Measurements from ENCODE around the gene MAJIN. TPM values are rescaled to one million over a fixed set of nuclear protein-coding genes. Genes with fewer than 3 reads are reported as not detected.

The MAJIN gene
- polyA plus RNA-seq, 2 donors, result not detected

DNA sequence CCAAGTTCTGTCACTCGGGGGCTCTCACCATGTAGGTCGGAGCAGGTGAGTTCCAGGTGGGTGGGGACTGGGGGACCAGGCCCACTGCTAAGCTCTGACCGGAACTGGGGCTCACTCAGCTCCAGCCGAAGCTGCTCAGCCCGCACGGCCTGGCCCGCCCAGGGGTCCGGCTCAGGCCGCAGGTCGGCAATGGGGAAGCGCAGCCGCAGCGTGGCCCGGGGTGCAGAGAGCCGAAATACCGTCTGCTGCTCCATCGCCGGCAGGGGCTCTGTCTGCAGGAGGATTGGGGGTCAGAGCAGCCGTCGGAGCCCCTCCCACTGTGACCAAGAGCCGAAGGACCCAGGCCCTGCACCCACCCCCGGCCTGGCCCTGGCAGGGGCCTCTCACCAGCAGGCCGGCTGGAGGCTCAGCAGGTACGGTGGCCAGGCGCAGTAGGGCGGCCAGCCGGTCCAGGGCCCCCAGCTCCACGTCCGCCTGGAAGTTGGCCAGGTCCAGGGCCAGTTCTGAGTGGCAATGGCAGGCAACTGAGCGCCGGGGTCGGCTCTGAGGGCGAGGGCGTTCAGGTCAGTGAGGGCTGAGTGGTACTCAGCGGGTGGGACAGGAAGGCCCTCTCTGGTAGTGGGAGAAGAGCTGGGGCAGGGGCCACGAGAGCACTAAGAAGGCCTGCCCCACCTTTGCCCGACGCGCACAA, 62.1 kb downstream of the MAJIN start:
- Histone ChIP-seq H3K9me3 (ENCODE audit: control insufficient read depth in 2 of 2, insufficient read depth in 1 of 2, low read depth in 1 of 2, low read length in 1 of 2) (no peaks in the 10 kb centered on the region), H3K4me3 (ENCODE audit: low read depth in 1 of 2, low read length in 2 of 2) (no peak overlapping the region), H3K36me3 (ENCODE audit: control insufficient read depth in 2 of 2, insufficient read depth in 2 of 2, low read length in 1 of 2) (peaks cover 28 to 80% of the 10 kb centered on the region in 2 donors), H3K27ac (ENCODE audit: low read depth in 2 of 2, low read length in 1 of 2) (no peak overlapping the region), H3K27me3 (ENCODE audit: control insufficient read depth in 1 of 2, insufficient read depth in 2 of 2, low read length in 2 of 2) (no peaks in the 10 kb centered on the region), H3K4me1 (ENCODE audit: control insufficient read depth in 2 of 2, insufficient read depth in 2 of 2, low read length in 1 of 2) (peaks cover 0 to 3% of the 10 kb centered on the region in 2 donors)
- WGBS, 2 donors, result 90 to 91% methylated on average over 38 to 39 of the region's 39 CpGs

DNA sequence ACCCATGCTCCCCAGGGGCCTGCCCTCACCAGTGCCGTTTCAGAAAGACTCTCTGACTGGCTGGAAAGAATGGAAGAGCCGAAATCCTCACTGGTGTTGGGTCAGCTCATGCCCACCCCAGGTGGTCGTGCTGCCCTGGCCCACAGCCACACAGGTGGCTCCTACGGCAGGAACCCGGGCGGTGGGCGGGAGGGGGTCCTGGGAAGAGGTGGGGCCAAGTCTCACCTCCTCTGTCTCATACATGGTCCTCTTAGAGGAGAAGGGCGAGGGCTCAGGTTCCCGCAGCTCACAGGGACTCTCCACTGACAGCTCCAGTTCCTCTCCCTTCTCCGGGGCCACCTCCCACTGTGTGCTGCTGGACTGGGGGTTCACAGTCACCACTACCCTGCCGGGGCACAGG, 63.1 kb downstream of the MAJIN start:
- 90 to 92% methylated on average over 11 of the region's 11 CpGs for WGBS, 2 donors
- H3K36me3 ChIP-seq (ENCODE audit: control insufficient read depth in 2 of 2, insufficient read depth in 2 of 2, low read length in 1 of 2), result peaks cover 28 to 75% of the 10 kb centered on the region in 2 donors

GRCh38 chr11:64906314-64906635, 65.6 kb downstream of the MAJIN start:
- H3K4me3 ChIP-seq (ENCODE audit: low read depth in 1 of 2, low read length in 2 of 2), result no peak overlapping the region
- WGBS, 2 donors, result 95 to 99% methylated on average over 13 of the region's 13 CpGs
- H3K27ac ChIP-seq (ENCODE audit: low read depth in 2 of 2, low read length in 1 of 2), result no peak overlapping the region
- H3K27me3 ChIP-seq (ENCODE audit: control insufficient read depth in 1 of 2, insufficient read depth in 2 of 2, low read length in 2 of 2), result no peaks in the 10 kb centered on the region
- no peaks in the 10 kb centered on the region for H3K9me3 ChIP-seq (ENCODE audit: control insufficient read depth in 2 of 2, insufficient read depth in 1 of 2, low read depth in 1 of 2, low read length in 1 of 2)
- H3K36me3 ChIP-seq (ENCODE audit: control insufficient read depth in 2 of 2, insufficient read depth in 2 of 2, low read length in 1 of 2), result peaks cover 32 to 76% of the 10 kb centered on the region in 2 donors
- H3K4me1 ChIP-seq (ENCODE audit: control insufficient read depth in 2 of 2, insufficient read depth in 2 of 2, low read length in 1 of 2), result peaks cover 0 to 3% of the 10 kb centered on the region in 2 donors

More for the DNA sequence above, 63.1 kb downstream of the MAJIN start:
- H3K9me3 ChIP-seq (ENCODE audit: control insufficient read depth in 2 of 2, insufficient read depth in 1 of 2, low read depth in 1 of 2, low read length in 1 of 2), result no peaks in the 10 kb centered on the region
- H3K4me3 ChIP-seq (ENCODE audit: low read depth in 1 of 2, low read length in 2 of 2), result no peak overlapping the region
- H3K27ac ChIP-seq (ENCODE audit: low read depth in 2 of 2, low read length in 1 of 2), result no peak overlapping the region
- H3K27me3 ChIP-seq (ENCODE audit: control insufficient read depth in 1 of 2, insufficient read depth in 2 of 2, low read length in 2 of 2), result no peaks in the 10 kb centered on the region
- peaks cover 0 to 3% of the 10 kb centered on the region in 2 donors for H3K4me1 ChIP-seq (ENCODE audit: control insufficient read depth in 2 of 2, insufficient read depth in 2 of 2, low read length in 1 of 2)

GRCh38 chr11:64905516-64906313, 66.2 kb downstream of the MAJIN start:
- Histone ChIP-seq H3K4me1 (ENCODE audit: control insufficient read depth in 2 of 2, insufficient read depth in 2 of 2, low read length in 1 of 2) (peaks cover 0 to 4% of the 10 kb centered on the region in 2 donors), H3K4me3 (ENCODE audit: low read depth in 1 of 2, low read length in 2 of 2) (no peak overlapping the region), H3K36me3 (ENCODE audit: control insufficient read depth in 2 of 2, insufficient read depth in 2 of 2, low read length in 1 of 2) (peaks cover 33 to 74% of the 10 kb centered on the region in 2 donors), H3K27me3 (ENCODE audit: control insufficient read depth in 1 of 2, insufficient read depth in 2 of 2, low read length in 2 of 2) (no peaks in the 10 kb centered on the region), H3K9me3 (ENCODE audit: control insufficient read depth in 2 of 2, insufficient read depth in 1 of 2, low read depth in 1 of 2, low read length in 1 of 2) (no peaks in the 10 kb centered on the region), H3K27ac (ENCODE audit: low read depth in 2 of 2, low read length in 1 of 2) (no peak overlapping the region)
- 94 to 95% methylated on average over 24 to 25 of the region's 25 CpGs for WGBS, 2 donors

DNA sequence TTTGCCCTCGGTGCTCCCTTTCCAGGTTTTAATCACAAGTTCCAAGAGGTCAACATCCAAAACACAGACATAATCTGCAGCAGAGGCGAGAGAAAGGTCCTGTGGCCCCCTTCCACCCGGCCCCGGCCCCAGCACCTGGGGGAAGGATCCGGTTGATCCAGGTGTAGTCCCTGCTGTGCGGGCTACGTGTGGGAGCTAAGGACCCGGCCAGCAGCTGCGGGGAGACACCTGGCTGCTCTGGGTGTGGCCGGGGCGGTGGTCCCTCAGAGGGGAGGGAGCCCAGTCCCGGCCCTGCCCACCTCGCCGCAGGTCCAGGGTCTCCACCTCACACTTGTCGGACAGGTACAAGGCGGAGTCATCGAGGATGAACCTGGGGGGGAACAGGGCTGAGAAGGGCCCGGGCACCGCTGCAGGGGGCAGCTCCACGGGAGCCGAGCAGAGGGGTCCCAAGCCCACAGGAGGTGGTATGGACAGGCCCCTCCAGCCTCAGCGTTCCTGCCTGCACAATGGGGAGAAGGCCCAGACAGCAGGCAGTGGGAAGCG, 68.5 kb downstream of the MAJIN start:
- 92% methylated on average over 23 of the region's 23 CpGs for WGBS, 2 donors
- no peaks in the 10 kb centered on the region for H3K9me3 ChIP-seq (ENCODE audit: control insufficient read depth in 2 of 2, insufficient read depth in 1 of 2, low read depth in 1 of 2, low read length in 1 of 2)
- H3K27ac ChIP-seq (ENCODE audit: low read depth in 2 of 2, low read length in 1 of 2), result no peak overlapping the region
- H3K4me3 ChIP-seq (ENCODE audit: low read depth in 1 of 2, low read length in 2 of 2), result no peak overlapping the region
- peaks cover 32 to 65% of the 10 kb centered on the region in 2 donors for H3K36me3 ChIP-seq (ENCODE audit: control insufficient read depth in 2 of 2, insufficient read depth in 2 of 2, low read length in 1 of 2)
- no peaks in the 10 kb centered on the region for H3K27me3 ChIP-seq (ENCODE audit: control insufficient read depth in 1 of 2, insufficient read depth in 2 of 2, low read length in 2 of 2)
- peaks cover 0 to 7% of the 10 kb centered on the region in 2 donors for H3K4me1 ChIP-seq (ENCODE audit: control insufficient read depth in 2 of 2, insufficient read depth in 2 of 2, low read length in 1 of 2)

- peaks cover 0 to 7% of the 10 kb centered on the region in 2 donors for H3K4me1 ChIP-seq (ENCODE audit: control insufficient read depth in 2 of 2, insufficient read depth in 2 of 2, low read length in 1 of 2)
- H3K4me3 ChIP-seq (ENCODE audit: low read depth in 1 of 2, low read length in 2 of 2), result no peak overlapping the region
- no peaks in the 10 kb centered on the region for H3K9me3 ChIP-seq (ENCODE audit: control insufficient read depth in 2 of 2, insufficient read depth in 1 of 2, low read depth in 1 of 2, low read length in 1 of 2)
- 88 to 90% methylated on average over 29 to 30 of the region's 30 CpGs for WGBS, 2 donors
- H3K27ac ChIP-seq (ENCODE audit: low read depth in 2 of 2, low read length in 1 of 2), result no peak overlapping the region
- H3K27me3 ChIP-seq (ENCODE audit: control insufficient read depth in 1 of 2, insufficient read depth in 2 of 2, low read length in 2 of 2), result no peaks in the 10 kb centered on the region
- peaks cover 33 to 70% of the 10 kb centered on the region in 2 donors for H3K36me3 ChIP-seq (ENCODE audit: control insufficient read depth in 2 of 2, insufficient read depth in 2 of 2, low read length in 1 of 2)
These were observed 69.6 kb downstream of the MAJIN start for GRCh38 chr11:64902102-64902900.

DNA sequence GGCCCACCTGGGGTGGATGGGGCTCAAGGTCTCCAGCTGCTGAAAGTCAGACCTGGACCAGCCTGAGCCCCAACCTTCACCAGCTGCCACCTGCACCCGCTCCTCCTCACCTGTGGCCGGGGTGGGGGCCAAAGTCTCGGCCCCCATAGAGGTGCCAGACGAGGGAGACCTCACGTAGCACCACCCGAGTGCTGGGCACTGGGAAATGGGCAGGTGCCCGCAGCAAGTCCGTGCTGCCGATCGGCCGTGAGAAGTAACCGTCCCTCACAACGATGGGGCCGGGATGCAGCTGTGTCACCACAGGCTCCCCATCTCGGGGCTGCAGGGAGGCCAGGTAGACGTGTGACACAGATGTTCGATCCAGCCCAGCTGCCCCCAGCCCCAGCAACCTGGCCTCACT, 71.1 kb downstream of the MAJIN start:
- Histone ChIP-seq H3K4me1 (ENCODE audit: control insufficient read depth in 2 of 2, insufficient read depth in 2 of 2, low read length in 1 of 2) (peaks cover 0 to 5% of the 10 kb centered on the region in 2 donors), H3K4me3 (ENCODE audit: low read depth in 1 of 2, low read length in 2 of 2) (no peak overlapping the region), H3K36me3 (ENCODE audit: control insufficient read depth in 2 of 2, insufficient read depth in 2 of 2, low read length in 1 of 2) (peaks cover 28 to 68% of the 10 kb centered on the region in 2 donors), H3K27me3 (ENCODE audit: control insufficient read depth in 1 of 2, insufficient read depth in 2 of 2, low read length in 2 of 2) (no peaks in the 10 kb centered on the region), H3K9me3 (ENCODE audit: control insufficient read depth in 2 of 2, insufficient read depth in 1 of 2, low read depth in 1 of 2, low read length in 1 of 2) (no peaks in the 10 kb centered on the region), H3K27ac (ENCODE audit: low read depth in 2 of 2, low read length in 1 of 2) (no peak overlapping the region)
- WGBS, 2 donors, result 91 to 94% methylated on average over 17 of the region's 17 CpGs

DNA sequence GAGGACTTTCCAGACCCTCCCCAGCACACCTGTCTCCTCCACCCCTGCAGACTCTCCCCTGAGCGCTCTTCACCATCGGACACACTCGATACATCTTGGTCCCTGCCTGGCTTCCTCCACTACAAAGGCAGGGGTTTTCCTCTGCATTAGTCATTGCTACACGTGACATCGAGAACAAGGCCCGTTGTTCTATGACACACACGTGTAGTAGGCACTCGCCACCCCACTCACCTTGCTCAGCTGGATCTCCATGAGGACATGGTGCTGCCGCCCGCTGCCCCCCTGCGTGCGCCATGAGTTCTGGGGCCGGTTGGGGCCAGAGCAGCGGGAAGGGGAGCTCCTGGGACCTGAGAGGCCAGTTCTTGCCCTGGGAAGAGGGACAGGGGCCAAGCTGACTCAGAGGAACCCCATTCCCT, 71.6 kb downstream of the MAJIN start:
- peaks cover 23 to 67% of the 10 kb centered on the region in 2 donors for H3K36me3 ChIP-seq (ENCODE audit: control insufficient read depth in 2 of 2, insufficient read depth in 2 of 2, low read length in 1 of 2)
- 52 to 61% methylated on average over 14 of the region's 14 CpGs for WGBS, 2 donors
- H3K9me3 ChIP-seq (ENCODE audit: control insufficient read depth in 2 of 2, insufficient read depth in 1 of 2, low read depth in 1 of 2, low read length in 1 of 2), result no peaks in the 10 kb centered on the region
- H3K4me3 ChIP-seq (ENCODE audit: low read depth in 1 of 2, low read length in 2 of 2), result no peak overlapping the region
- no peak overlapping the region for H3K27ac ChIP-seq (ENCODE audit: low read depth in 2 of 2, low read length in 1 of 2)
- H3K27me3 ChIP-seq (ENCODE audit: control insufficient read depth in 1 of 2, insufficient read depth in 2 of 2, low read length in 2 of 2), result no peaks in the 10 kb centered on the region
- H3K4me1 ChIP-seq (ENCODE audit: control insufficient read depth in 2 of 2, insufficient read depth in 2 of 2, low read length in 1 of 2), result peaks cover 0 to 5% of the 10 kb centered on the region in 2 donors

- H3K36me3 ChIP-seq (ENCODE audit: control insufficient read depth in 2 of 2, insufficient read depth in 2 of 2, low read length in 1 of 2), result peaks cover 20 to 70% of the 10 kb centered on the region in 2 donors
- no peak overlapping the region for H3K27ac ChIP-seq (ENCODE audit: low read depth in 2 of 2, low read length in 1 of 2)
- no peaks in the 10 kb centered on the region for H3K27me3 ChIP-seq (ENCODE audit: control insufficient read depth in 1 of 2, insufficient read depth in 2 of 2, low read length in 2 of 2)
- peaks cover 0 to 7% of the 10 kb centered on the region in 2 donors for H3K4me1 ChIP-seq (ENCODE audit: control insufficient read depth in 2 of 2, insufficient read depth in 2 of 2, low read length in 1 of 2)
- H3K9me3 ChIP-seq (ENCODE audit: control insufficient read depth in 2 of 2, insufficient read depth in 1 of 2, low read depth in 1 of 2, low read length in 1 of 2), result no peaks in the 10 kb centered on the region
- no peak overlapping the region for H3K4me3 ChIP-seq (ENCODE audit: low read depth in 1 of 2, low read length in 2 of 2)
- 94% methylated on average over 19 of the region's 19 CpGs for WGBS, 2 donors
These were observed 73.4 kb downstream of the MAJIN start for GRCh38 chr11:64898541-64898940.
